IMR-90 (cell line): ENCODE data around the gene PI16. TPM values are rescaled to one million over a fixed set of nuclear protein-coding genes. Genes with fewer than 3 reads are reported as not detected.

Experiments
- ATAC-seq: fragments of 200-7000 bp; cut with Tn5 transposase; 2 replicates; pipeline ENCODE4 v1.9.1; 2020; ENCODE audit warnings: low read depth, mild to moderate bottlenecking, moderate library complexity
- BruUV-seq: library from RNA; stranded (reverse); fragments of 400-500 nt; replicated peaks from 2 replicates; lab custom pipeline; 2021; lab: Mats Ljungman, UMichigan
- CTCF ChIA-PET: fragments of 300-600 bp; formaldehyde crosslinking; extraction: SDS; loops from one replicate; lab custom pipeline; 2021; ENCODE audit warnings: antibody characterized with exemption; lab: Yijun Ruan, JAX
- POLR2A ChIA-PET: fragments of 300-600 bp; sonication (Branson Sonifier 250); formaldehyde crosslinking; loops from one replicate; lab custom pipeline; 2022; ENCODE audit warnings: antibody characterized with exemption; ENCODE audit not compliant: unreplicated experiment; lab: Charles Lee
- DNase-seq: peaks from one replicate; pipeline ENCODE4 v3.0.0; 2013
- H2AFZ ChIP-seq: replicated peaks from 2 replicates; pipeline ENCODE3; 2013; ENCODE audit warnings: low read length, mild to moderate bottlenecking; ENCODE audit not compliant: poor library complexity
- H2AK5ac ChIP-seq: 2 replicates; pipeline ENCODE4 v1.6.1; 2013; ENCODE audit warnings: low read depth, low read length, inconsistent platforms
- H2AK9ac ChIP-seq: replicated peaks from 2 replicates; pipeline ENCODE3; 2013; ENCODE audit warnings: mild to moderate bottlenecking, low read depth, low read length, moderate library complexity; ENCODE audit not compliant: poor library complexity
- H2BK120ac ChIP-seq: 2 replicates; pipeline ENCODE4 v1.6.1; 2013; ENCODE audit warnings: low read depth, low read length, inconsistent platforms
- H2BK15ac ChIP-seq: 3 replicates; pipeline ENCODE4 v1.6.1; 2013; ENCODE audit warnings: low read depth, low read length, inconsistent platforms
- H2BK20ac ChIP-seq: 2 replicates; pipeline ENCODE4 v1.6.1; 2013; ENCODE audit warnings: low read depth, mild to moderate bottlenecking, inconsistent platforms, low read length, moderate library complexity
- H2BK5ac ChIP-seq: 2 replicates; pipeline ENCODE4 v1.6.1; 2013; ENCODE audit warnings: mild to moderate bottlenecking, low read depth, low read length, inconsistent platforms; ENCODE audit not compliant: poor library complexity, severe bottlenecking
- H3K14ac ChIP-seq: replicated peaks from 2 replicates; pipeline ENCODE4 v1.6.1; 2013; ENCODE audit warnings: low read depth, low read length, inconsistent platforms
- H3K18ac ChIP-seq: 2 replicates; pipeline ENCODE4 v1.6.1; 2013; ENCODE audit warnings: low read depth, low read length, control low read depth
- H3K23ac ChIP-seq: 2 replicates; pipeline ENCODE4 v1.6.1; 2013; ENCODE audit warnings: low read depth, low read length, inconsistent platforms
- H3K27ac ChIP-seq: 2 replicates; pipeline ENCODE4 v1.5.1; 2013; ENCODE audit warnings: mild to moderate bottlenecking, control low read depth, low read length; ENCODE audit not compliant: insufficient read depth
- H3K27me3 ChIP-seq: 2 replicates; pipeline ENCODE4 v1.6.1; 2013; ENCODE audit warnings: low read length; ENCODE audit not compliant: control insufficient read depth, insufficient read depth
- H3K36me3 ChIP-seq: 2 replicates; pipeline ENCODE4 v1.6.1; 2013; ENCODE audit warnings: low read length, mixed read lengths; ENCODE audit not compliant: control insufficient read depth, insufficient read depth
- H3K4ac ChIP-seq: 2 replicates; pipeline ENCODE4 v1.6.1; 2013; ENCODE audit warnings: low read depth, low read length, inconsistent platforms
- H3K4me1 ChIP-seq: 2 replicates; pipeline ENCODE4 v1.6.1; 2013; ENCODE audit warnings: low read length, mixed read lengths; ENCODE audit not compliant: control insufficient read depth, insufficient read depth
- H3K4me2 ChIP-seq: 2 replicates; pipeline ENCODE4 v1.6.1; 2013; ENCODE audit warnings: low read depth, mild to moderate bottlenecking, control low read depth, low read length, moderate library complexity
- H3K4me3 ChIP-seq: 2 replicates; pipeline ENCODE4 v1.5.1; 2013; ENCODE audit warnings: low read depth, mild to moderate bottlenecking, control low read depth, low read length, moderate library complexity; ENCODE audit not compliant: insufficient read depth
- H3K56ac ChIP-seq: 2 replicates; pipeline ENCODE4 v1.6.1; 2013; ENCODE audit warnings: low read length, inconsistent platforms; ENCODE audit not compliant: insufficient read depth; ENCODE audit errors: extremely low read depth
- H3K79me1 ChIP-seq, 2 experiments: 2 replicates each; pipeline ENCODE4 v1.6.1; 2013; ENCODE audit warnings: low read length in 2 of 2, inconsistent platforms in 1 of 2, low read depth in 1 of 2
- H3K9ac ChIP-seq: 2 replicates; pipeline ENCODE4 v1.6.1; 2013; ENCODE audit warnings: low read depth, low read length, control low read depth
- H3K9me1 ChIP-seq: 2 replicates; pipeline ENCODE4 v1.6.1; 2013; ENCODE audit warnings: low read length, inconsistent platforms; ENCODE audit not compliant: insufficient read depth
- H3K9me3 ChIP-seq: 2 replicates; pipeline ENCODE4 v1.6.1; 2013; ENCODE audit warnings: low read length; ENCODE audit not compliant: control insufficient read depth, insufficient read depth
- H4K20me1 ChIP-seq: 2 replicates; pipeline ENCODE4 v1.6.1; 2013; ENCODE audit warnings: low read length, inconsistent platforms; ENCODE audit not compliant: insufficient read depth
- H4K5ac ChIP-seq: 2 replicates; pipeline ENCODE4 v1.6.1; 2013; ENCODE audit warnings: mild to moderate bottlenecking, low read depth, low read length, control low read depth
- H4K8ac ChIP-seq, 2 experiments: 2 replicates each; pipeline ENCODE4 v1.6.1; 2013; ENCODE audit warnings: low read depth in 2 of 2, low read length in 2 of 2, control low read depth in 1 of 2, inconsistent platforms in 1 of 2
- H4K91ac ChIP-seq: 2 replicates; pipeline ENCODE4 v1.6.1; 2013; ENCODE audit warnings: low read depth, low read length, inconsistent platforms; ENCODE audit not compliant: insufficient read depth
- BHLHE40 ChIP-seq: fragments of 150-350 bp; IDR thresholded peaks from 2 replicates; pipeline ENCODE4 v1.6.1; 2016; ENCODE audit warnings: mild to moderate bottlenecking, low read depth, low read length
- CEBPB ChIP-seq: IDR thresholded peaks from 2 replicates; pipeline ENCODE4 v1.6.1; 2012; ENCODE audit warnings: low read depth, low read length, improper control_type of control experiment
- CHD1 ChIP-seq: IDR thresholded peaks from 2 replicates; pipeline ENCODE4 v1.6.1; 2012; ENCODE audit warnings: low read depth, low read length, improper control_type of control experiment
- FOS ChIP-seq: fragments of 150-350 bp; IDR thresholded peaks from 2 replicates; pipeline ENCODE4 v1.6.1; 2016; ENCODE audit warnings: low read depth, low read length
- MAFK ChIP-seq: IDR thresholded peaks from 2 replicates; pipeline ENCODE4 v1.6.1; 2012; ENCODE audit warnings: low read depth, low read length, improper control_type of control experiment
- MAZ ChIP-seq: IDR thresholded peaks from 2 replicates; pipeline ENCODE4 v1.6.1; 2012; ENCODE audit warnings: low read depth, mild to moderate bottlenecking, low read length, improper control_type of control experiment, moderate library complexity, borderline replicate concordance
- MXI1 ChIP-seq: IDR thresholded peaks from 2 replicates; pipeline ENCODE4 v1.6.1; 2012; ENCODE audit warnings: low read depth, mild to moderate bottlenecking, low read length, moderate library complexity, borderline replicate concordance
- NFE2L2 ChIP-seq: fragments of 150-350 bp; IDR thresholded peaks from 2 replicates; pipeline ENCODE4 v1.6.1; 2016; ENCODE audit warnings: low read depth, mild to moderate bottlenecking, low read length
- POLR2A ChIP-seq: IDR thresholded peaks from 2 replicates; pipeline ENCODE4 v1.6.1; 2012; ENCODE audit warnings: mild to moderate bottlenecking, low read depth, low read length
- RAD21 ChIP-seq: IDR thresholded peaks from 2 replicates; pipeline ENCODE4 v1.6.1; 2012; ENCODE audit warnings: low read length, improper control_type of control experiment
- RCOR1 ChIP-seq: IDR thresholded peaks from 2 replicates; pipeline ENCODE4 v1.6.1; 2012; ENCODE audit warnings: mild to moderate bottlenecking, low read length, improper control_type of control experiment; ENCODE audit not compliant: insufficient replicate concordance
- RFX5 ChIP-seq: IDR thresholded peaks from 2 replicates; pipeline ENCODE4 v1.8.0; 2012; ENCODE audit warnings: low read depth, mild to moderate bottlenecking, low read length, moderate library complexity
- SMC3 ChIP-seq: fragments of 150-350 bp; IDR thresholded peaks from 2 replicates; pipeline ENCODE4 v1.6.1; 2016; ENCODE audit warnings: low read depth, mild to moderate bottlenecking, antibody characterized with exemption, low read length, moderate library complexity
- WGBS, 2 experiments: methylation state at CpG; one replicate each; pipeline versions ENCODE4 v1.1.5 to v1.1.7; 2013; ENCODE audit warnings: missing lambda C conversion rate in 2 of 2; ENCODE audit not compliant: insufficient read length in 1 of 2; ENCODE audit errors: extremely low coverage in 2 of 2; 5-methylcytosine and 5-hydroxymethylcytosine counted together
- dilution Hi-C: fragments of 300-500 bp; cut with HindIII; formaldehyde crosslinking; loops from one replicate; pipeline ENCODE4 v1.14.3; 2018; ENCODE audit warnings: low sequenced_read_pairs; ENCODE audit not compliant: unreplicated experiment
- in situ Hi-C: fragments of 300-500 bp; cut with MboI; formaldehyde crosslinking; loops from 3 replicates; pipeline ENCODE4 v1.14.3; 2019; ENCODE audit warnings: low sequenced_read_pairs, inconsistent platforms, mixed read lengths
- intact Hi-C: fragments of 100-400 bp; cut with micrococcal nuclease; formaldehyde crosslinking; loops from 2 replicates; pipeline ENCODE4 v1.10.0; 2022
- polyA plus RNA-seq, 3 experiments: library from polyadenylated mRNA; depleted of rRNA; stranded (reverse); fragments of >200 nt; gene quantifications; 2 replicates each; pipeline ENCODE4 v1.2.3, GENCODE V29; 2012; ENCODE audit warnings: low replicate concordance in 1 of 3
- total RNA-seq: library from RNA; depleted of rRNA; stranded (reverse); fragments of >200 nt; gene quantifications from 2 replicates; pipeline ENCODE4 v1.2.3, GENCODE V29; 2012
- TF ChIP-seq, protein P1 (sequence below): conservative IDR thresholded peaks from 2 replicates; pipeline ENCODE4 v1.5.1; 2012; ENCODE audit warnings: mild to moderate bottlenecking, low read depth, low read length, improper control_type of control experiment
- TF ChIP-seq, protein P2 (sequence below): fragments of 150-350 bp; IDR thresholded peaks from 2 replicates; pipeline ENCODE4 v1.6.1; 2017; ENCODE audit warnings: mild to moderate bottlenecking, antibody characterized with exemption, low read length, low read depth
- TF ChIP-seq, protein P3 (sequence below): fragments of 150-350 bp; IDR thresholded peaks from 2 replicates; pipeline ENCODE4 v1.6.1; 2016; ENCODE audit warnings: low read depth, mild to moderate bottlenecking, low read length, moderate library complexity, borderline replicate concordance

The PI16 gene
- total and polyA plus RNA-seq, 2 of the 4 experiments (the other 2 are of a cell fraction), result 0.21 TPM; not detected in 1

DNA sequence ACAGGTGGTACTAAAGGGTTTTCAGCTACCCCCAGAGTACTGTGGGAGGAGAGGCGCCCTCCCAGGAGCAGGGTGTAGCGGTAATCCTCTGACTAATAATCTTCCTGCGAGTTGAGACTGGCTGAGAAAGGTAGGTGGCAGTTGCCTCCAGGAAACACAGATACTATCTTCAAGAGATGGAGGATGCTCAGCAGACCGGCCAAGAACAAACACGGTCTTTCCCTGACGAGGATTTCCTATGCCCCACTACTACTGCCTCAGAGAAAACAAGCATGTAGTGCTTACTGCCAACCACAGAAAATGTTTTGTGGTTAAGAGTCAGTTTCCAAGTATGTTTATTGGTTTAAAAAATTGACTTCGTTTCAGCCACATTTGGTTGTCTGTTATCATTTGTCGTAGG, 42.0 kb upstream of the PI16 start:
- Histone ChIP-seq H4K91ac (no peak overlapping the region), H3K56ac (no peak overlapping the region), H3K79me1 (peaks cover 4 to 15% of the 10 kb centered on the region in 2 experiments; a peak in 3 of 4 replicates), H4K8ac (no peak overlapping the region), H3K4me1 (peaks cover 18% of the 10 kb centered on the region), H2AFZ (peak overlapping the region; percentile 44), H2BK120ac (no peak overlapping the region), H3K27me3 (no peaks in the 10 kb centered on the region), H2BK20ac (no peak overlapping the region), H3K23ac (no peak overlapping the region), H3K4me3 (no peak overlapping the region), H3K27ac (0 out of 2 replicates have a peak overlapping the region, but pooled peaks have one; percentile 2), H3K4ac (peak overlapping the region; percentile 4; the same call in 1 of the 2 replicates), H4K5ac (no peak overlapping the region), H3K36me3 (peaks cover 18% of the 10 kb centered on the region), H2BK15ac (no peak overlapping the region), H2AK9ac (no peak overlapping the region), H3K4me2 (0 out of 2 replicates have a peak overlapping the region, but pooled peaks have one; percentile 26), H2BK5ac (peak overlapping the region; percentile 68), H3K18ac (no peak overlapping the region), H3K9ac (no peak overlapping the region), H4K20me1 (peaks cover 21% of the 10 kb centered on the region), H3K14ac (no peak overlapping the region), H3K9me1 (peaks cover 14% of the 10 kb centered on the region), H2AK5ac (no peak overlapping the region), H3K9me3 (no peaks in the 10 kb centered on the region)
- 60% methylated on average over 2 of the region's 8 CpGs; no CpG with 5 or more reads in 1 of the 2 experiments for WGBS, 2 experiments
- no TSS peak for BruUV-seq
- DNase-seq (peak; percentile 89), ATAC-seq (peak; percentile 84)
- dilution Hi-C loops, result no loop called here
- intact Hi-C loops, result no loop called here
- ChIA-PET CTCF (interaction anchor here (1.2 kb wide), 1 partner anchor 17 kb away, joined by 3 read pairs; no protein-coding TSS in a partner anchor), POLR2A (no interaction called here)
- TF ChIP-seq MXI1 (no peak), MAZ (no peak), RAD21 (0 out of 2 replicates have a peak, but pooled peaks have one; percentile 17), RCOR1 (no peak), RFX5 (no peak), MAFK (no peak), FOS (0 out of 2 replicates have a peak, but pooled peaks have one; percentile 19), CHD1 (no peak), SMC3 (no peak; the same call in 1 of the 2 replicates), POLR2A (no peak), NFE2L2 (no peak), BHLHE40 (peak; percentile 11; the same call in 1 of the 2 replicates), CEBPB (no peak)
- TF ChIP-seq, protein P1, sequence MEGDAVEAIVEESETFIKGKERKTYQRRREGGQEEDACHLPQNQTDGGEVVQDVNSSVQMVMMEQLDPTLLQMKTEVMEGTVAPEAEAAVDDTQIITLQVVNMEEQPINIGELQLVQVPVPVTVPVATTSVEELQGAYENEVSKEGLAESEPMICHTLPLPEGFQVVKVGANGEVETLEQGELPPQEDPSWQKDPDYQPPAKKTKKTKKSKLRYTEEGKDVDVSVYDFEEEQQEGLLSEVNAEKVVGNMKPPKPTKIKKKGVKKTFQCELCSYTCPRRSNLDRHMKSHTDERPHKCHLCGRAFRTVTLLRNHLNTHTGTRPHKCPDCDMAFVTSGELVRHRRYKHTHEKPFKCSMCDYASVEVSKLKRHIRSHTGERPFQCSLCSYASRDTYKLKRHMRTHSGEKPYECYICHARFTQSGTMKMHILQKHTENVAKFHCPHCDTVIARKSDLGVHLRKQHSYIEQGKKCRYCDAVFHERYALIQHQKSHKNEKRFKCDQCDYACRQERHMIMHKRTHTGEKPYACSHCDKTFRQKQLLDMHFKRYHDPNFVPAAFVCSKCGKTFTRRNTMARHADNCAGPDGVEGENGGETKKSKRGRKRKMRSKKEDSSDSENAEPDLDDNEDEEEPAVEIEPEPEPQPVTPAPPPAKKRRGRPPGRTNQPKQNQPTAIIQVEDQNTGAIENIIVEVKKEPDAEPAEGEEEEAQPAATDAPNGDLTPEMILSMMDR, result no peak
- TF ChIP-seq, protein P2, sequence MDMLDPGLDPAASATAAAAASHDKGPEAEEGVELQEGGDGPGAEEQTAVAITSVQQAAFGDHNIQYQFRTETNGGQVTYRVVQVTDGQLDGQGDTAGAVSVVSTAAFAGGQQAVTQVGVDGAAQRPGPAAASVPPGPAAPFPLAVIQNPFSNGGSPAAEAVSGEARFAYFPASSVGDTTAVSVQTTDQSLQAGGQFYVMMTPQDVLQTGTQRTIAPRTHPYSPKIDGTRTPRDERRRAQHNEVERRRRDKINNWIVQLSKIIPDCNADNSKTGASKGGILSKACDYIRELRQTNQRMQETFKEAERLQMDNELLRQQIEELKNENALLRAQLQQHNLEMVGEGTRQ, result no peak
- TF ChIP-seq, protein P3, sequence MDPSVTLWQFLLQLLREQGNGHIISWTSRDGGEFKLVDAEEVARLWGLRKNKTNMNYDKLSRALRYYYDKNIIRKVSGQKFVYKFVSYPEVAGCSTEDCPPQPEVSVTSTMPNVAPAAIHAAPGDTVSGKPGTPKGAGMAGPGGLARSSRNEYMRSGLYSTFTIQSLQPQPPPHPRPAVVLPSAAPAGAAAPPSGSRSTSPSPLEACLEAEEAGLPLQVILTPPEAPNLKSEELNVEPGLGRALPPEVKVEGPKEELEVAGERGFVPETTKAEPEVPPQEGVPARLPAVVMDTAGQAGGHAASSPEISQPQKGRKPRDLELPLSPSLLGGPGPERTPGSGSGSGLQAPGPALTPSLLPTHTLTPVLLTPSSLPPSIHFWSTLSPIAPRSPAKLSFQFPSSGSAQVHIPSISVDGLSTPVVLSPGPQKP, result no peak
- in situ Hi-C loops, result no loop called here
